HEK293T (cell line): ENCODE results near the gene SIK1.
"Not testable (repeated sequence)": the region's sequence is repeated elsewhere in the genome, so short reads cannot be mapped to it uniquely, and the experiment has no call there.

ENCODE experiments used
- BHLHE40 ChIP-seq: fragments of 450-650 bp; IDR thresholded peaks from 2 replicates; pipeline ENCODE4 v1.6.1; 2016; ENCODE audit warnings: mild to moderate bottlenecking, moderate library complexity, borderline replicate concordance
- ELF4 ChIP-seq: fragments of 450-650 bp; IDR thresholded peaks from 2 replicates; pipeline ENCODE4 v1.6.1; 2017; ENCODE audit warnings: antibody characterized with exemption
- FOXA1 ChIP-seq: fragments of 450-650 bp; IDR thresholded peaks from 2 replicates; pipeline ENCODE4 v1.6.1; 2016; ENCODE audit warnings: mild to moderate bottlenecking
- FOXK2 ChIP-seq: fragments of 450-650 bp; IDR thresholded peaks from 2 replicates; pipeline ENCODE4 v1.6.1; 2016; ENCODE audit warnings: mild to moderate bottlenecking
- FOXM1 ChIP-seq: fragments of 450-650 bp; IDR thresholded peaks from 2 replicates; pipeline ENCODE4 v1.6.1; 2017; ENCODE audit warnings: mild to moderate bottlenecking, borderline replicate concordance
- L3MBTL2 ChIP-seq: fragments of 450-650 bp; conservative IDR thresholded peaks from 2 replicates; pipeline ENCODE4 v1.6.1; 2016; ENCODE audit warnings: mild to moderate bottlenecking
- LEF1 ChIP-seq: fragments of 450-650 bp; IDR thresholded peaks from 2 replicates; pipeline ENCODE4 v1.6.1; 2017; ENCODE audit warnings: mild to moderate bottlenecking, borderline replicate concordance
- NFRKB ChIP-seq: fragments of 450-650 bp; IDR thresholded peaks from 2 replicates; pipeline ENCODE4 v1.6.1; 2016; ENCODE audit warnings: mild to moderate bottlenecking, moderate library complexity
- SP1 ChIP-seq: fragments of 450-650 bp; IDR thresholded peaks from 2 replicates; pipeline ENCODE4 v1.6.1; 2017
- SUZ12 ChIP-seq: fragments of 450-650 bp; IDR thresholded peaks from 2 replicates; pipeline ENCODE4 v1.6.1; 2016; ENCODE audit warnings: mild to moderate bottlenecking
- TARDBP ChIP-seq: fragments of 450-650 bp; IDR thresholded peaks from 2 replicates; pipeline ENCODE4 v1.6.1; 2016
- ZNF384 ChIP-seq: fragments of 450-650 bp; IDR thresholded peaks from 2 replicates; pipeline ENCODE4 v1.6.1; 2016

DNA sequence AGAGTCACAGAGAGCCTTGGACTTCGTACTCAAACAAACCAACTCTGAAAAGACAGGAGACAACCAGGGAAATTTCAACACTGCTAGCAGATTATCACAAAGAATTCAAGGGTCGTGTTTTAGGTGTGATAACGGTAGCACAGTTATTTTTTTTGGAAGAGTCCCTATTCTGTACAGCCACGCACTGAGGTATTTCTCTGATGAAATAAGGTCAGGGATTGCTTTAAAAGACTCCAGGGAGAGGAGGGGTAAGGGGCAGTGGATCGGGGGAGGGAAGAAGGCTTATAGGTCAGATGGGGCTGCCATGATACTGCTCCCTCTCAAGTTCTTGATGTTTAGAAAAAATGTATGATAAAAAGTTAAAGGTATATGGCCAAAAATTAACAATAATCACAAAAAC is 38.2 kb upstream of the SIK1 start:
- not testable (repeated sequence) for TF ChIP-seq BHLHE40, SP1, FOXA1, FOXK2, SUZ12, NFRKB, L3MBTL2, ELF4, ZNF384, TARDBP, LEF1, FOXM1
